Lung (tissue), 12 donors: ENCODE results near the gene SLCO2A1. TPM values are rescaled to one million over a fixed set of nuclear protein-coding genes. Genes with fewer than 3 reads are reported as not detected.

Experiments
- ATAC-seq: fragments of 200-7000 bp; cut with Tn5 transposase; one replicate; pipeline ENCODE4 v1.9.1; 2020; ENCODE audit warnings: moderate number of reproducible peaks; ENCODE audit not compliant: insufficient read depth, low FRiP score
- DNase-seq, 3 donors: peaks; one replicate each; pipeline ENCODE4 v3.0.0-alpha.2; 2013 to 2017
- H3K27ac ChIP-seq, 2 donors: one replicate each; pipeline ENCODE4 v1.5.1; 2013; ENCODE audit warnings: mild to moderate bottlenecking in 2 of 2, moderate library complexity in 2 of 2, control low read depth in 1 of 2, inconsistent platforms in 1 of 2, low read depth in 1 of 2, low read length in 1 of 2
- H3K27me3 ChIP-seq, 3 donors: one replicate each; pipeline ENCODE4 v1.5.1; 2013; ENCODE audit warnings: low read length in 2 of 3; ENCODE audit not compliant: control insufficient read depth in 3 of 3, insufficient read depth in 3 of 3
- H3K36me3 ChIP-seq, 4 donors: one replicate each; pipeline ENCODE4 v1.5.1; 2013; ENCODE audit warnings: low read length in 4 of 4, mild to moderate bottlenecking in 1 of 4, moderate library complexity in 1 of 4; ENCODE audit not compliant: control insufficient read depth in 4 of 4, insufficient read depth in 4 of 4
- H3K4me1 ChIP-seq, 5 donors: one replicate each; pipeline ENCODE4 v1.5.1; 2013; ENCODE audit warnings: low read length in 5 of 5, mild to moderate bottlenecking in 2 of 5, moderate library complexity in 1 of 5; ENCODE audit not compliant: control insufficient read depth in 5 of 5, insufficient read depth in 5 of 5
- H3K4me3 ChIP-seq: one replicate; pipeline ENCODE4 v1.5.1; 2013; ENCODE audit warnings: mild to moderate bottlenecking, control low read depth, moderate library complexity
- H3K9ac ChIP-seq, 2 donors: one replicate each; pipeline ENCODE4 v1.5.1; 2013; ENCODE audit warnings: low read length in 2 of 2, control low read depth in 1 of 2; ENCODE audit not compliant: insufficient read depth in 1 of 2
- H3K9me3 ChIP-seq, 4 donors: one replicate each; pipeline ENCODE4 v1.5.1; 2013; ENCODE audit warnings: low read length in 3 of 4, mild to moderate bottlenecking in 1 of 4, moderate library complexity in 1 of 4; ENCODE audit not compliant: control insufficient read depth in 4 of 4, insufficient read depth in 3 of 4
- CTCF ChIP-seq: IDR thresholded peaks from 2 replicates; pipeline ENCODE4 v1.5.1; 2012; ENCODE audit warnings: mild to moderate bottlenecking; ENCODE audit errors: control extremely low read depth, extremely low read depth
- WGBS, 2 donors: extraction: QIAGEN DNeasy Blood & Tissue Kit; methylation state at CpG; one replicate each; pipeline ENCODE4 v1.1.7; 2013; 5-methylcytosine and 5-hydroxymethylcytosine counted together
- polyA plus RNA-seq, 2 donors: library from polyadenylated mRNA; stranded (reverse); fragments of 200-250 nt; gene quantifications; one replicate each; pipeline ENCODE4 v1.2.1, GENCODE V29; 2013
- total RNA-seq, 2 donors: library from RNA; depleted of rRNA in 1 of 2; stranded (reverse); fragments of >200 nt in 1 of 2; gene quantifications; one replicate each; pipeline ENCODE4 v1.2.1, GENCODE V29; 2014 to 2021
- donor health status: control.
- donor health status: control.
- donor health status: Bipolar disorder and iron deficiency.
- donor health status: healthy.
- donor health status: DM: yes; HTN: yes; CAD: no.

SLCO2A1 gene
- total and polyA plus RNA-seq, 4 donors, result 27.2 to 131 (median 42.7) TPM

- H3K9me3 ChIP-seq, result no peaks in the 10 kb centered on the region
- H3K4me3 ChIP-seq, result no peak overlapping the region
- peaks cover 0 to 19% (median 5%) of the 10 kb centered on the region in 5 donors for H3K4me1 ChIP-seq
- H3K27me3 ChIP-seq, result no peaks in the 10 kb centered on the region
- ATAC-seq (no peak), DNase-seq (no peak)
- no peak overlapping the region for H3K9ac ChIP-seq
- WGBS, 2 donors, result 85 to 88% methylated on average over 7 of the region's 7 CpGs
- peaks cover 0 to 1% (median 0%) of the 10 kb centered on the region in 4 donors for H3K36me3 ChIP-seq
- no peak overlapping the region for H3K27ac ChIP-seq
- TF ChIP-seq CTCF, result no peak
These were observed 65.9 kb downstream of the SLCO2A1 start for GRCh38 chr3:133963657-133964396.

DNA sequence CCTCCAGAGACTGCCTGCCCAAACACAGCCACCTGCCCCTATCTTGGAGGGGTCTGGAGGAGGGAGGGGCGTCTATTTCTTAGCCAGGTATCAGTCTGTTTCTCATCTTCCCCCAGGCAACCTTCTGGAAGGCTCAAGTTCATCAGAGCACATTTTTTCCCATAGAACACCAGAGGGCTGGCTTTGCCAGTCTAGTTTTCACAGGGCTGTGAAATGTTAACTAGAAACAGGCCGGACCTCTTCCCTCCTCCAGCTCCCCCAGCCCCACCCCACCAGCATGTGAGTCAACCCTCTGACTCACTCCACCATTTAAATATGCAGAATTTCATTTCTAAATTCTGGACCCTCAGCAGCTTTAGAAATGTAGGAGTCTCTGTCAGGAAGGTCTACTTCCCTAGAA lies 66.9 kb downstream of the SLCO2A1 start:
- ATAC-seq (no peak), DNase-seq (no peak)
- no peak for TF ChIP-seq CTCF
- Histone ChIP-seq H3K9me3 (no peaks in the 10 kb centered on the region), H3K27ac (no peak overlapping the region), H3K36me3 (peaks cover 0 to 1% (median 0%) of the 10 kb centered on the region in 4 donors), H3K27me3 (no peaks in the 10 kb centered on the region), H3K4me3 (no peak overlapping the region), H3K4me1 (peaks cover 0 to 13% (median 5%) of the 10 kb centered on the region in 5 donors), H3K9ac (no peak overlapping the region)
- 30 to 48% methylated on average over 2 of the region's 2 CpGs for WGBS, 2 donors

DNA sequence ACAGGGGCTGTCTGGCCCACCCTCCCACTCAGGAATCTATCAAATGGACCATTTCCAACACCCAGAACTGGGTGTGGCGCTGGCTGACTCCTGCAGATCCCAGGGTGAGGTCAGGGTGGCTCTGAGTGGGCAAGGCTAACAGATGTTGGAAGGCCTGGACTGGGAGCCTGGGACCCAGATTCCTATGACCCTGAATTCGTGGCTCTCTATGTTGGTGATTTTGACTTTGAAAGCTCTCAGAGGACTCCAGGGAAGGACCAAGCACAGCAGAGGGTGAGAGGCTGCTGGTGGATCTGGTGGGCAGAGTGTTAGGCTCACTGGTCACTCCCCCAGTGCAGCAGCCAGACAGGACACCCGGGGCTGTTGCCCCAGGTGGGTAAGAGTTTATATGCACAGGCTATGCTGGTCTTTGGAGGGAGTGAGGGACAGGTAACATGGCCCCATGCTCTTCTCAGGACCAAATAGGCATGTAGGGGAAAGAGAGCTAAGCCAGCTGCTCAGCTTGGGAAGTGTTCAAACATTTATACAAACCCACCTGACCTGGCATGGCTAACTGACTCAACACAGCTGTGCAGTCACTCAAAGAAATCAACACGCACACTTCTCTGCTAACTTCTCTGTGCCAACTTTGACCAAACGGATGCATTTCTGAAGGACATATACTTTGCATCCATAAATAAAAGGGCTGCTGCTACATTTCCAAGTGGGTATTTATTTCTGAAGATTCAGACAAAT lies 71.5 kb downstream of the SLCO2A1 start:
- Histone ChIP-seq H3K9ac (no peak overlapping the region), H3K36me3 (peaks cover 0 to 1% (median 0%) of the 10 kb centered on the region in 4 donors), H3K4me3 (no peak overlapping the region), H3K9me3 (no peaks in the 10 kb centered on the region), H3K27me3 (no peaks in the 10 kb centered on the region), H3K27ac (no peak overlapping the region), H3K4me1 (peaks cover 0 to 19% (median 6%) of the 10 kb centered on the region in 5 donors)
- ATAC-seq, result no peak
- no peak for TF ChIP-seq CTCF
- DNase-seq, result no peak
- WGBS, 2 donors, result 86% methylated on average over 5 of the region's 5 CpGs
